Measurements from ENCODE around the gene CHST9.
"Not testable (repeated sequence)": the region's sequence is repeated elsewhere in the genome, so short reads cannot be mapped to it uniquely, and the experiment has no call there.

Gene CHST9

GRCh38 chr18:27004056-27004829 lies 180.9 kb downstream of the CHST9 start:
- DNase-seq (ENCODE audit: low spot score) = no peak

GRCh38 chr18:26999797-27000196 lies 185.3 kb downstream of the CHST9 start:
- DNase-seq (ENCODE audit: low spot score) = no peak

DNA sequence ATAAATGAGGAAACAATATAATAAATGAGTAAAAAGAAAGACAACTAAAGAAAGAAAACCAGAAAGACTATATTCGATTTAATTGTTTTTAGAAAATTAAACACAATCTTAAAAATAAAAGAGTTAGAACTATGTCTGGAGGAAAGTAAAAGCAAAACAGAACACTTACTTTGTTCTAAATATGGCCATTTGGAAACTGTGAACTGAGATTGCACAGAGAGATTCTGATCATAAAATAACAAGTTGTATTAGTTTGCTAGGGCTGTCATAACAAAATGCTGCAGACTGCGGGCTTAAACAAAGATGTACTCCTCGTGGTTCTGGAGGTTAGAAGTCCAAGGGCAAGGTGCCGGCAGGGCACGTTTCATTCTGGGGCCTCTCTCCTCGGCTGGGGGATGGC lies 191.5 kb downstream of the CHST9 start:
- no peak for DNase-seq (ENCODE audit: low spot score)

DNA sequence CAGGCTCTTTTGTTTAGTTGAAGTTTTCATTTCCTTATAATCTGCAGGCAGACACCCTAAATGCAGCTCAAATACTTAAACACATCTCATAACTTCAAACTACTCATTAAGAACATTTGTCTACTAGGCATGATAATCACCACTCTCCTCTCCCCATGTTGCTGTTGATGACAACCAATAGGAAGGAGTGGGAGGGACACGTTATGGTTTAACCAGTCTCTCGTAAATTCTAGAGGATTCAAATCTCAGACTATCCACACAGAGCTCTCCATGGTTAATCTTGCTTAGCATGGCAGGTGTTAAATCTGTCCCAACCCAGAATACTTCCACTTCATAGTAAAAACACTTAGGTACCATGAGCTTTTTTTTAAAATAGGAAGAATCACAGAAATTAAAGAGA lies 192.2 kb downstream of the CHST9 start:
- DNase-seq (ENCODE audit: low spot score) = no peak

DNA sequence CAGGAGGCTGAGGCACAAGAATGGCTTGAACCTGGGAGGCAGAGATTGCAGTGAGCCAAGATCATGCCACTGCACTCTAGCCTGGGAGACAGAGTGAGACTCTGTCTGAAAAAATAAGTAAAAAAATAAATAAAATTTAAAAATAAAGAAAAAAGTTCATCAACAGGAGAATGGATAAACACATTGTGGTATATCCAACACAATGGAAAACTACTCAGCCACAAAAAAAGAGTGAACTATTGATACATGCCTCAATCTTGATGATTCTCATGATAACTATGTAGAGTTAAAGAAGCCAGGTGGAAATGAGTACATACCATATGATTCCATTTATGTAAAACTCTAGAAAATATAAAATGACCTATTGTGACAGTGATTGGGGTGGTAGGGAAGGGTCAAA lies 195.3 kb downstream of the CHST9 start:
- no peak for DNase-seq (ENCODE audit: low spot score)

- DNase-seq (ENCODE audit: low spot score) = no peak
These were observed 203.6 kb downstream of the CHST9 start for GRCh38 chr18:26981360-26982082.

- no peak for DNase-seq (ENCODE audit: low spot score)
These were observed 206.2 kb downstream of the CHST9 start for GRCh38 chr18:26978812-26979341.

- no peak for DNase-seq (ENCODE audit: low spot score)
These were observed 207.3 kb downstream of the CHST9 start for GRCh38 chr18:26977781-26978180.

DNA sequence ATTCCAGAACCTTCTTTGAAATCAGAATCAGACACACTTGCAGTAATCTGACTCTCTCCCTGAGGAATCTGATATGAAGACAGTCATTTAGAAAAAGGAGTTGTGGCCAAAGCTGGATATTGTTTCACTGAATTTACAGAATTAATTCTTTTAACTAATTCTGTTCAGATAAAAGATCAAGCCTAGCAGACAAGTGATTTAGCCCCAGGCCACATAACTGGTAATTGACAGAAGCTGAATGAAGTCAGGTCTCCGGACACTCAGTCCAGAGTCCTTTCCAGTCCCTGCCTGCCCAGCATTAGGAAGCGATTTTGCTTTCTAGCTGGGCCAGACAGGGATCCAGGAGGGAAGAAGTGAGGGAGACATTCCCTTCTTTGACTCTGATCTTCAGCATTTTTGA lies 208.9 kb downstream of the CHST9 start:
- no peak for DNase-seq (ENCODE audit: low spot score)

GRCh38 chr18:26972549-26972948 lies 212.6 kb downstream of the CHST9 start:
- DNase-seq (ENCODE audit: low spot score) = not testable (repeated sequence)

DNA sequence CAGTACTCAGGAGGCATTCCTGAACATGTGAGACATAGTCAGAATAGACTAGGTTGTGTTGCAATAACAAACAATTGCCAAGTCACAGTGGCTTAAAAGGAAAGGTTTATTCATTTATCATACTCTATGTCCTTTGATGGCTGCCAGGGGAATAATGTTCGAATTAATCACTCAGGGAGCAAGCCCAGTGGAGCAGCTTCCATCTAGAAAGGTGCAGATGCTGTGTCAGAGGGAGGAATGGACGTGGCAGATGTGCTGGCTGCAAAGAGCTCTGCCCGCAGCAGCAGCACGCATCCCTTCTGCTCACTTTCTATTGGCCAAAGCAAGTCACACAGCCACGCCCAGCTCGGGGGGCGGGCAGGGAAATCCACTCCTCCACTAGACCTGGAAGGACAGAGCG lies 213.7 kb downstream of the CHST9 start:
- no peak for DNase-seq (ENCODE audit: low spot score)

- no peak for DNase-seq (ENCODE audit: low spot score)
These were observed 214.5 kb downstream of the CHST9 start for GRCh38 chr18:26970637-26971036.

- DNase-seq (ENCODE audit: low spot score) = no peak
These were observed 219.9 kb downstream of the CHST9 start for GRCh38 chr18:26965206-26965605.

GRCh38 chr18:26963292-26963691 lies 221.8 kb downstream of the CHST9 start:
- no peak for DNase-seq (ENCODE audit: low spot score)

- no peak for DNase-seq (ENCODE audit: low spot score)
These were observed 223.3 kb downstream of the CHST9 start for GRCh38 chr18:26961839-26962238.

- DNase-seq (ENCODE audit: low spot score) = no peak
These were observed 224.2 kb downstream of the CHST9 start for GRCh38 chr18:26960911-26961310.

DNA sequence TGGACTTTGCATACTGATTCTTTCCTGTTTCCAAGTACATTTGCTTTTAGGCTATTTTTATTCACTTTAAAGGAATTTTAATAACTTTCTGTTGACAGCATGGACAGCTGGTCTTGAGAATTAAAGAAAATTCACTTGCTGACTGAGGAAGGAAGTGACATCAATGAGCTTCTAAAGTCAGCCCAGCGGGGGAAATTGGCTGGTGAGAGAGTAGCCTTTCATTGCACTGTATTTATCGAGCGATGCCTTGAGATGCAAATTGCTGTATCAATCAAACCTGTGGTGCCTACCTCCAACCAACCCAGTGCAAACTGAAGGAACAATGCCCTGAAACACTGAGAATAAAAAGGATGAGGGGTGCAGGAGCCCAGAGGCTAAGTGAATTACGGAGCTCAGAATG lies 228.2 kb downstream of the CHST9 start:
- no peak for DNase-seq (ENCODE audit: low spot score)

DNA sequence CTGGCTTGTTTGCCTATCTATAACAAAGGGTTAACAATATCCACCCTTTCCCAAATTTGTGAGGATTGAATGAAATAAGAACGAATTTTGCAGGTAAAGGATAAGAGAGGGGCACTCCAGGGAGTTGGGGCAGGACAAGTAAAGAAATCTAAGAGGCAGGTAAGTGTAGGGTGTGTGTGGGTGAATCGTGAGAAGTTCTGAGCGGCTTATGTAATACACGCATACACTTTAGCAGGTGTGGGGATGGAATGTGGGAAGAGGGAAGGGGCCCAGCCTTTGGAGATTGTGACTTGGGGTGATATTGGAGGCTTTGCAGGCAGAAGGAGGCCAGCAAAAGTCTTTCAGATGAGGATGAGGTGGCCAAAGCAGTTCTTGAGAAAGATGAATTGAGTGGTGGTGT lies 236.4 kb downstream of the CHST9 start:
- DNase-seq (ENCODE audit: low spot score) = no peak

DNA sequence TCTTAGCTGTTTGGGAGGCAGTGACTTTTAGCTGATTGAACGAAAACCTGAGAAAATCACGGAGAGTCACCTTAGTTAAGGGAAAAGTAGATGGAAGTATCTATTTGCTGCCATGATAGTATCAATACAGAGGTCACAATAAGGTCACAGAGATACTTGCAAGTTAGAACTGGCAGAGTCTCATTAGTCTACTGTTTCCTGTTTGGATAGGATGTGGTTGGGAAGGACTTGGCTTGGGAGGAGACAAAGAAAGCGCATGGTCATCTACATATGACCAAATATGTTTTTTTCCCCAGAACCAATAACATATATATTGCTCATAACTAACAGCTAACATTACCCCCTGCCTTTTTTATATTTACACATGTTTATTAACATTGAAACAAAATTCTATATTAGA lies 241.2 kb downstream of the CHST9 start:
- no peak for DNase-seq (ENCODE audit: low spot score)

- DNase-seq (ENCODE audit: low spot score) = no peak
These were observed 243.5 kb downstream of the CHST9 start for GRCh38 chr18:26941584-26941983.

DNA sequence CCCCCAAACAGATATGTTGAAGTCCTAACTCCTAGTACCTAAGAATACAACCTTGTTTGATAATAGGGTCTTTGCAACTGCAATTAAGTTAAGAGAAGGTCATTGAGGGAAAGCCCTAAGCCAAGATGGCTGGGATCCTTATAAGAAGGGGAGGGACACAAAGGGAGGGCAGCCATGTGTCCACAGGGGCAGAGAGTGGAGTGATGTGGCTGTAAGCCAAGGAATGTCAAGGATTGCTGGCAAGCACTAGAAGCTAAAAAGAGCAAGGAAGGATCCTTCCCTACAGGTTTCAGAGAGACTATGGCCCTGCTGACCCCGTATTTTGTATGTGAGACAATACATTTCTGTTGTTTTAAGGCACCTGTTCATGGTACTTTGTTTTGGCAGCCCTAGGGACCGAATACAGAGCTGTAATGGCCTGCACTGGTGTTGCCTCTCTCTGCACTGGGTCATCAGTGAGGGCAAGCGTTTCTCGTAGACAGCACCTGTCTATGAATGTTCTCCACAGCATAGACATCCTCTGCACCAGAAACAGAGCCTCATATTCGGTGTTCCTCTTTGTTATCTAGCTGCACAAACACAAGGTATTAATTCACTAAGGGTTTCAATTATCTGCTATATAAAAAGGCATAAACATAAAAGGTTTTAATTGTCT lies 244.2 kb downstream of the CHST9 start:
- DNase-seq (ENCODE audit: low spot score) = no peak

- no peak for DNase-seq (ENCODE audit: low spot score)
These were observed 253.4 kb downstream of the CHST9 start for GRCh38 chr18:26931659-26932058.

- no peak for DNase-seq (ENCODE audit: low spot score)
These were observed 254.5 kb downstream of the CHST9 start for GRCh38 chr18:26930630-26931029.
